GM12878 (cell line): ENCODE data around the gene CDCP1. TPM values are rescaled to one million over a fixed set of nuclear protein-coding genes. Genes with fewer than 3 reads are reported as not detected.

ENCODE experiments used
- ATAC-seq: fragments of 200-7000 bp; cut with Tn5 transposase; 3 replicates; pipeline ENCODE4 v1.9.1; 2020; ENCODE audit warnings: mild to moderate bottlenecking, moderate library complexity
- BruUV-seq: library from RNA; stranded (reverse); fragments of 400-500 nt; replicated peaks from 2 replicates; lab custom pipeline; 2021; lab: Mats Ljungman, UMichigan
- CTCF ChIA-PET: fragments of 300-600 bp; sonication (Branson Sonifier 250); formaldehyde crosslinking; extraction: SDS; loops from one replicate; lab custom pipeline; 2021; ENCODE audit warnings: inconsistent platforms; lab: Yijun Ruan, JAX
- POLR2A ChIA-PET: fragments of 350-600 bp; formaldehyde crosslinking; extraction: SDS; loops from one replicate; lab custom pipeline; 2021; ENCODE audit warnings: inconsistent platforms; lab: Charles Lee
- RAD21 ChIA-PET: fragments of 300-600 bp; sonication (Branson Sonifier 250); formaldehyde crosslinking; loops from one replicate; lab custom pipeline; 2023; ENCODE audit warnings: antibody characterized with exemption; ENCODE audit not compliant: unreplicated experiment; lab: Charles Lee
- SMC1A ChIA-PET: fragments of 300-600 bp; sonication (Branson Sonifier 250); formaldehyde crosslinking; loops from one replicate; lab custom pipeline; 2023; ENCODE audit not compliant: unreplicated experiment, uncharacterized antibody; lab: Charles Lee
- DNase-seq: peaks from one replicate; pipeline ENCODE4 v3.0.0-alpha.2; 2011; ENCODE audit warnings: low read depth, low spot score
- FAIRE-seq: peaks from 3 replicates; lab custom pipeline; 2011; peaks lifted over from hg19 to GRCh38; lab: Jason Lieb, UNC
- H2AFZ ChIP-seq: 2 replicates; pipeline ENCODE4 v1.6.0; 2011; ENCODE audit warnings: low read depth, low read length, control low read depth; ENCODE audit not compliant: control insufficient read depth
- H3K27ac ChIP-seq: 2 replicates; pipeline ENCODE4 v1.5.1; 2011; ENCODE audit warnings: control low read depth; ENCODE audit not compliant: control insufficient read depth, insufficient read depth
- H3K27me3 ChIP-seq, 2 experiments: replicated peaks in 1 of 2; 2 replicates each; pipeline versions ENCODE4 v1.6.0 to v1.6.1; 2011; ENCODE audit warnings: low read length in 1 of 2; ENCODE audit not compliant: control insufficient read depth in 2 of 2, insufficient read depth in 2 of 2
- H3K36me3 ChIP-seq, 2 experiments: 2 replicates each; pipeline ENCODE4 v1.5.1; 2011; ENCODE audit warnings: low read length in 1 of 2; ENCODE audit not compliant: control insufficient read depth in 2 of 2, insufficient read depth in 2 of 2
- H3K4me1 ChIP-seq: 2 replicates; pipeline ENCODE4 v1.6.1; 2011; ENCODE audit warnings: mild to moderate bottlenecking, low read length, moderate library complexity, mixed read lengths; ENCODE audit not compliant: control insufficient read depth, insufficient read depth
- H3K4me2 ChIP-seq: 2 replicates; pipeline ENCODE4 v1.6.0; 2011; ENCODE audit warnings: control low read depth; ENCODE audit not compliant: control insufficient read depth, insufficient read depth
- H3K4me3 ChIP-seq: fragments of 200-600 bp; sonication (generic); 2 replicates; pipeline ENCODE4 v1.5.1; 2016
- H3K79me2 ChIP-seq: 2 replicates; pipeline ENCODE4 v1.6.0; 2011; ENCODE audit warnings: low read length; ENCODE audit not compliant: control insufficient read depth, insufficient read depth
- H3K9ac ChIP-seq: 2 replicates; pipeline ENCODE4 v1.8.0; 2011; ENCODE audit warnings: low read length, control low read depth, mixed read lengths; ENCODE audit not compliant: control insufficient read depth, insufficient read depth
- H3K9me3 ChIP-seq: replicated peaks from 3 replicates; pipeline ENCODE4 v1.5.1; 2011; ENCODE audit warnings: mild to moderate bottlenecking, low read length; ENCODE audit not compliant: control insufficient read depth, insufficient read depth
- H4K20me1 ChIP-seq: 2 replicates; pipeline ENCODE4 v1.6.0; 2011; ENCODE audit not compliant: control insufficient read depth, insufficient read depth
- E2F4 ChIP-seq: IDR thresholded peaks from 2 replicates; pipeline ENCODE4 v1.6.1; 2012; ENCODE audit warnings: low read depth, low read length, improper control_type of control experiment
- RELB ChIP-seq: fragments of 450-650 bp; IDR thresholded peaks from 2 replicates; pipeline ENCODE4 v1.6.1; 2017; ENCODE audit warnings: low read depth, mild to moderate bottlenecking, moderate library complexity
- RFX5 ChIP-seq: IDR thresholded peaks from 2 replicates; pipeline ENCODE4 v1.6.1; 2011; ENCODE audit warnings: low read depth, low read length, improper control_type of control experiment
- SKIL ChIP-seq: fragments of 450-650 bp; IDR thresholded peaks from 2 replicates; pipeline ENCODE4 v1.6.1; 2017; ENCODE audit warnings: mild to moderate bottlenecking, low read depth, inconsistent platforms; ENCODE audit not compliant: poor library complexity, severe bottlenecking
- ZBED1 ChIP-seq: IDR thresholded peaks from 2 replicates; pipeline ENCODE4 v1.6.1; 2016; ENCODE audit warnings: borderline replicate concordance
- WGBS: methylation state at CpG from one replicate; pipeline ENCODE4 v1.1.6; 2016; ENCODE audit warnings: low lambda C conversion rate; ENCODE audit not compliant: insufficient replicate concordance, insufficient coverage; ENCODE audit errors: missing lambda C conversion rate; 5-methylcytosine and 5-hydroxymethylcytosine counted together
- in situ Hi-C: fragments of 300-500 bp; cut with MboI; formaldehyde crosslinking; loops from 9 replicates; pipeline ENCODE4 v1.14.3; 2018; ENCODE audit warnings: mixed read lengths
- intact Hi-C: fragments of 100-400 bp; cut with micrococcal nuclease; formaldehyde crosslinking; loops from one replicate; pipeline ENCODE4 v1.14.2; 2022; ENCODE audit not compliant: unreplicated experiment
- polyA plus RNA-seq, 11 experiments: library from polyadenylated mRNA; depleted of rRNA in 4 of 11; unstranded in 6 of 11; stranded (reverse) in 5 of 11; fragments of >200 nt; fragmentation: Nextera tagmentation in 4 of 11; fragmentation: Illumina TruSeq in 1 of 11; extraction: Ambion mirVana in 4 of 11; extraction: Trizol in 1 of 11; gene quantifications; 1 replicate in 1 of 11; 2 replicates in 10 of 11; pipeline versions ENCODE4 v1.2.1 to v1.2.3, GENCODE V29; 2011 to 2016; ENCODE audit warnings: inconsistent platforms in 2 of 11, missing spikeins in 2 of 11, low read depth in 1 of 11
- total RNA-seq, 4 experiments: library from RNA; depleted of rRNA in 3 of 4; stranded (reverse); fragments of >200 nt in 3 of 4; fragmentation: Illumina TruSeq in 1 of 4; extraction: Trizol in 1 of 4; gene quantifications; 2 replicates each; pipeline versions ENCODE4 v1.2.1 to v1.2.3, GENCODE V29; 2013 to 2021

Gene CDCP1
- total and polyA plus RNA-seq, 10 of the 15 experiments (the other 5 are each of a cell fraction or from before 2014, with no cell fraction given): 0.35 to 2.2 (median 0.86) TPM

DNA sequence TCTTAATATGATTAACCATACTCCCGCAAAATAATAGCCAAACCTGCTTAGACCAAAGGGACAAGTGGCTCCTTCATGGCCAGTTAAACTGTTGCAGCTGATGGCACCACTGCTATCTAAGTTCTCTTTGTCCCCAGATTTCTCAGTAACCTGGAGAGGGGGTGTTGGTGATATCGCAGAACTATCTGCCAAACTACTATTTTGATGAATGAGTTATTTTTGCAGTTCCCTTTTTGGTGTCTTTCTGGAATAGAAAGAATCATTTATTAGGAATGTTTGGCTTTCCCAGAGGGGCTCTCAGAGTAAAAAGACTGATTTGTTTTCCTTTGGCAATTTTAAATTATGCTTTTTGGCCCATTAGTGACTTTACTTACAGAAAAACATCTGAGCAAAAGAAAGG lies 87.0 kb downstream of the CDCP1 start:
- SMC1A ChIA-PET: no interaction called here
- H3K36me3 ChIP-seq: no peaks in the 10 kb centered on the region
- no TSS peak for BruUV-seq
- H3K27me3 ChIP-seq: no peaks in the 10 kb centered on the region
- no peaks in the 10 kb centered on the region for H4K20me1 ChIP-seq
- H2AFZ ChIP-seq: no peak overlapping the region
- intact Hi-C loops (no loop called here), in situ Hi-C loops (no loop called here)
- no peak overlapping the region for H3K4me2 ChIP-seq
- no peaks in the 10 kb centered on the region for H3K79me2 ChIP-seq
- 69% methylated on average over 2 of the region's 2 CpGs for WGBS
- no peaks in the 10 kb centered on the region for H3K4me1 ChIP-seq
- POLR2A ChIA-PET: no interaction called here
- DNase-seq (no peak), FAIRE-seq (no peak), ATAC-seq (no peak)
- no peak overlapping the region for H3K9ac ChIP-seq
- no peaks in the 10 kb centered on the region for H3K9me3 ChIP-seq
- H3K4me3 ChIP-seq: no peak overlapping the region
- CTCF ChIA-PET: interaction anchor here (0.6 kb wide), 1 partner anchor 20 kb away, joined by 3 read pairs; no protein-coding TSS in a partner anchor
- TF ChIP-seq RFX5 (no peak), RELB (no peak), E2F4 (no peak), ZBED1 (no peak), SKIL (no peak)
- RAD21 ChIA-PET: no interaction called here
- no peak overlapping the region for H3K27ac ChIP-seq
